K562 (cell line): ENCODE measurements around the gene SUMO3.
"Not testable (repeated sequence)": the region's sequence is repeated elsewhere in the genome, so short reads cannot be mapped to it uniquely, and the experiment has no call there.

Source experiments
- XRCC5 ChIP-seq: fragments of 200-400 bp; formaldehyde crosslinking; IDR thresholded peaks from 2 replicates; pipeline ENCODE4 v1.6.1; 2017; ENCODE audit warnings: low read depth, mild to moderate bottlenecking, low read length
- TF ChIP-seq, protein P1 (sequence below), 2 experiments: fragments of 450-650 bp; IDR thresholded peaks; 2 replicates each; pipeline ENCODE4 v1.6.1; 2016; ENCODE audit warnings: mild to moderate bottlenecking in 2 of 2, borderline replicate concordance in 1 of 2, low read depth in 1 of 2, moderate library complexity in 1 of 2

DNA sequence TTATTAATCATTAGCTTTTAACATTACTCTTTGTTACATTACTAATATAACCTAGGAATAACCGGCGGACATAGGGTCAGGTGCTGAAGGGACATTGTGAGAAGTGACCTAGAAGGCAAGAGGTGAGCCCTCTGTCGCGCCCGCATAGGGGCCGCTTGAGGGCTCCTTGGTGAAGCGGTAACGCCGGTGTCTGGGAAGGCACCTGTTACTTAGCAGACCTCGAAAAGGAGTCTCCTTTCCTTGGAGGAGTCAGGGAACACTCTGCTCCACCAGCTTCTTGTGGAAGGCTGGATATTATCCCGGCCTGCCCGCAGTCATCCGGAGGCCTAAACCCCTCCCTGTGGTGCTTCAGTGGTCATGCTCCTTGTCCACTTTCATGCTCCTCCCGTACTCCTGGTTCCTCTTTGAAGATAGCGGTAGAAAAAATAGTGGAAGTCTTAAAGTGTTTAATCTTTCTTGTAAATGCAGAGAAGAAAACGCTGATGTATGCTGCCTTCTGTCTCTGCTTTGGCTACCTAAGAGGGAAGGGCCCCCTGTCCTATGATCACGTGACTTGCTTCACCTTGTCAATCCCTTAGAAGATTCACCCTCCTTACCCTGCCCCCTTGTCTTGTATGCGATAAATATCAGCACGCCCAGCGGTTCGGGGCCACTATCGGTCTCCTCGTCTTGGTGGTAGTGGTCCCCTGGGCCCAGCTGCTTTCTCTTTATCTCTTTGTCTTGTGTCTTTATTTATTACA lies 14.8 kb upstream of the SUMO3 start:
- TF ChIP-seq XRCC5: not testable (repeated sequence)
- TF ChIP-seq, protein P1, sequence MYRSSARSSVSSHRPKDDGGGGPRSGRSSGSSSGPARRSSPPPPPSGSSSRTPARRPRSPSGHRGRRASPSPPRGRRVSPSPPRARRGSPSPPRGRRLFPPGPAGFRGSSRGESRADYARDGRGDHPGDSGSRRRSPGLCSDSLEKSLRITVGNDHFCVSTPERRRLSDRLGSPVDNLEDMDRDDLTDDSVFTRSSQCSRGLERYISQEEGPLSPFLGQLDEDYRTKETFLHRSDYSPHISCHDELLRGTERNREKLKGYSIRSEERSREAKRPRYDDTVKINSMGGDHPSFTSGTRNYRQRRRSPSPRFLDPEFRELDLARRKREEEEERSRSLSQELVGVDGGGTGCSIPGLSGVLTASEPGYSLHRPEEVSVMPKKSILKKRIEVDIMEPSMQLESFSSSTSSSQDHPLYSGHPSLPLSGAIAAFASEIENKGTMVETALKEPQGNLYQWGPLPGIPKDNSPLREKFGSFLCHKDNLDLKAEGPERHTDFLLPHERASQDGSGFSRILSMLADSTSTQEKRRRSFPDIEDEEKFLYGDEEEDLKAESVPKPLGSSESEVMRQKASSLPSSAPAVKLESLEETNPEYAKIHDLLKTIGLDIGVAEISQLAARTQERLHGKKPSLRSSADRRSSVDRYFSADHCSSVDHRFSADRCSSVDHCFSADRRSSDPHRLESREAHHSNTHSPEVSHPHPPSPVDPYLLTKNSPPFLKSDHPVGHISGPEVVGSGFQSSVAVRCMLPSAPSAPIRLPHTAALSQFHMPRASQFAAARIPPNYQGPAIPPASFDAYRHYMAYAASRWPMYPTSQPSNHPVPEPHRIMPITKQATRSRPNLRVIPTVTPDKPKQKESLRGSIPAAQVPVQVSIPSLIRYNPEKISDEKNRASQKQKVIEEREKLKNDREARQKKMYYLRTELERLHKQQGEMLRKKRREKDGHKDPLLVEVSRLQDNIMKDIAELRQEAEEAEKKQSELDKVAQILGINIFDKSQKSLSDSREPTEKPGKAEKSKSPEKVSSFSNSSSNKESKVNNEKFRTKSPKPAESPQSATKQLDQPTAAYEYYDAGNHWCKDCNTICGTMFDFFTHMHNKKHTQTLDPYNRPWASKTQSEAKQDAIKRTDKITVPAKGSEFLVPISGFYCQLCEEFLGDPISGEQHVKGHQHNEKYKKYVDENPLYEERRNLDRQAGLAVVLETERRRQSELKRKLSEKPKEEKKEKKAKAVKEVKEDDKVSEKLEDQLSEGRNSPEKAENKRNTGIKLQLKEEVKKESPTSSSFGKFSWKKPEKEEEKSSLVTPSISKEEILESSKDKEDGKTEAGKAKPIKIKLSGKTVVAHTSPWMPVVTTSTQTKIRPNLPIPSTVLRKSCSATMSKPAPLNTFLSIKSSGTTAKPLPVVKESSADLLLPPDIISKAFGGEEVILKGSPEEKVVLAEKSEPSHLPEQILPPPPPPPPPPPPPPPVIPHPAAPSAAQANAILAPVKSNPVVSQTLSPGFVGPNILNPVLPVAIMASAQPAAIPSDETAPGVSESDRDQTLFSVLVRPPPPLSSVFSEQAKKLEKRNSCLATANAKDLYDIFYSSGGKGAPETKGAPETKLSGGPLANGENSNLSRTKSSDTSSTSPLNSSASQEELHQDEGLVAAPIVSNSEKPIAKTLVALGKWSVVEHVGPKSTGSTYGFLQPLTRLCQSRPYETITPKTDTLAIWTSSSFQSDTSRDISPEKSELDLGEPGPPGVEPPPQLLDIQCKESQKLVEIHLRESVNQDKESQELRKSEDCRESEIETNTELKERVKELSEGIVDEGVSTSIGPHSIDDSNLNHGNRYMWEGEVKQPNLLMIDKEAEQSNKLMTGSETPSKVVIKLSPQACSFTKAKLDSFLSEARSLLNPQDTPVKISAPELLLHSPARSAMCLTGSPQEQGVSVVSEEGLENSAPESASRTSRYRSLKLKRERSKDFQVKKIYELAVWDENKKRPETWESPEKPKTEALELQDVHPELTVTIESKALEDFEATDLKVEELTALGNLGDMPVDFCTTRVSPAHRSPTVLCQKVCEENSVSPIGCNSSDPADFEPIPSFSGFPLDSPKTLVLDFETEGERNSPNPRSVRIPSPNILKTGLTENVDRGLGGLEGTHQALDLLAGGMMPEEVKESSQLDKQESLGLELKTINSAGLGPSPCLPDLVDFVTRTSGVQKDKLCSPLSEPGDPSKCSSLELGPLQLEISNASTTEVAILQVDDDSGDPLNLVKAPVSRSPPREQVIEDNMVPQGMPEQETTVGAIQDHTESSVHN (IDR thresholded peaks at IDR 0.05; ENCODE audit: borderline replicate concordance in 1 of 2, low read depth in 1 of 2): not testable (repeated sequence)
